ENCODE data around the gene NXN. TPM values are rescaled to one million over a fixed set of nuclear protein-coding genes. Genes with fewer than 3 reads are reported as not detected.
"Not testable (repeated sequence)": the region's sequence is repeated elsewhere in the genome, so short reads cannot be mapped to it uniquely, and the experiment has no call there.

The NXN gene
- total RNA-seq, 5 donors from 2014 or later (not counting 1 experiment from before 2014, with no cell fraction given), result 0.56 to 1.3 (median 0.96) TPM

DNA sequence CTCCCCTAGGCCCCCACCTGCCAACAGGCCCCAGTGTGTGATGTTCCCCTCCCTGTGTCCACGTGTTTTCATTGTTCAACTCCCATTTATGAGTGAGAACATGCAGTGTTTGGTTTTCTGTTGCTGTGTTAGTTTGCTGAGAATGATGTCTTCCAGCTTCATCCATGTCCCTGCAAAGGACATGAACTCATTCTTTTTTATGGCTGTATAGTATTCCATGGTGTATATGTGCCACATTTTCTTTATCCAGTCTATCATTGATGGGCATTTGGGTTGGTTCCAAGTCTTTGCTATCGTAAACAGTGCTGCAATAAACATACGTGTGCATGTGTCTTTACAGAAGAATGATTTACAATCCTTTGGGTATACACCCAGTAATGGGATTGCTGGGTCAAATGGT is 150.0 kb downstream of the NXN start:
- H3K9me3 Mint-ChIP-seq; H3K9me3 ChIP-seq; H3K27me3 Mint-ChIP-seq; H3K4me1 ChIP-seq (ENCODE audit: control insufficient read depth in 1 of 2, extremely low read depth in 1 of 2, insufficient read depth in 2 of 2, low read length in 2 of 2); H3K4me1 Mint-ChIP-seq; CTCF ChIA-PET; H3K4me3 ChIP-seq (ENCODE audit: control insufficient read depth in 1 of 2, extremely low read depth in 1 of 2, low read length in 1 of 2); H3K36me3 ChIP-seq (ENCODE audit: control insufficient read depth in 2 of 2, extremely low read depth in 1 of 2, insufficient read depth in 1 of 2, low read length in 1 of 2); H3K27ac ChIP-seq (ENCODE audit: low read length); POLR2A ChIA-PET; H3K27ac Mint-ChIP-seq; DNase-seq; H3K4me3 Mint-ChIP-seq; H3K36me3 Mint-ChIP-seq; ATAC-seq (replicated peaks in 1 of 4): not testable (repeated sequence)
- no CpG with 5 or more reads among the region's 3 CpGs for WGBS (ENCODE audit: insufficient coverage)
- H3K27me3 ChIP-seq (replicated peaks in 1 of 2; ENCODE audit: control insufficient read depth in 2 of 2, extremely low read depth in 1 of 2, insufficient read depth in 2 of 2, low read length in 1 of 2), result peaks cover 0 to 23% of the 10 kb centered on the region in 2 experiments

DNA sequence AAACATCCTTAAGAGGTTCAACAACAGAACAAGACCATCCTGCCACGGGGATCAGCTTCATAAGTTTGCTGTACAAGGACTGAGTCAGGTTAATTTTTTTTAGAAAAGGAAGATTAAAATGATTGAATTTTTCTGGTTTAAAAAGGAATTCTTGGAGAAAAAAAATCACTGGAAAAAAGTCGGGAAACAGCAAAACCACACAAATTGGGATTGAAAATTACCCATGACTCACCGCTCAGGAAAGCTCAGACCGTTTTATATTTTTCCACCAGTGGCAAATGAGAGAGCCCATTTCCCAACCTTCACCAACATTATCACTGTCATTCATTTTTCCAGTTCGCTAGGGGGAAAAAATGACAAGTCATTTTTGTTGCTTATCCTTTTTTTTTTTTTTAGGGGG is 150.8 kb downstream of the NXN start:
- H3K27me3 ChIP-seq (replicated peaks in 1 of 2; ENCODE audit: control insufficient read depth in 2 of 2, extremely low read depth in 1 of 2, insufficient read depth in 2 of 2, low read length in 1 of 2), result peaks cover 0 to 22% of the 10 kb centered on the region in 2 experiments
- Mint-ChIP-seq H3K4me3 (no peak overlapping the region), H3K9me3 (no peaks in the 10 kb centered on the region), H3K27ac (no peak overlapping the region), H3K4me1 (no peaks in the 10 kb centered on the region), H3K27me3 (peaks cover 3 to 8% of the 10 kb centered on the region in 2 donors), H3K36me3 (no peaks in the 10 kb centered on the region)
- DNase-seq (no peak), ATAC-seq (replicated peaks in 1 of 4) (no peak)
- H3K4me1 ChIP-seq (ENCODE audit: control insufficient read depth in 1 of 2, extremely low read depth in 1 of 2, insufficient read depth in 2 of 2, low read length in 2 of 2), result no peaks in the 10 kb centered on the region
- no peak overlapping the region for H3K4me3 ChIP-seq (ENCODE audit: control insufficient read depth in 1 of 2, extremely low read depth in 1 of 2, low read length in 1 of 2)
- CTCF ChIA-PET, result no interaction called here
- POLR2A ChIA-PET, result no interaction called here
- H3K36me3 ChIP-seq (ENCODE audit: control insufficient read depth in 2 of 2, extremely low read depth in 1 of 2, insufficient read depth in 1 of 2, low read length in 1 of 2), result no peaks in the 10 kb centered on the region
- WGBS (ENCODE audit: insufficient coverage), result no CpG with 5 or more reads among the region's 5 CpGs
- no peak overlapping the region for H3K27ac ChIP-seq (ENCODE audit: low read length)
- H3K9me3 ChIP-seq, result no peaks in the 10 kb centered on the region

DNA sequence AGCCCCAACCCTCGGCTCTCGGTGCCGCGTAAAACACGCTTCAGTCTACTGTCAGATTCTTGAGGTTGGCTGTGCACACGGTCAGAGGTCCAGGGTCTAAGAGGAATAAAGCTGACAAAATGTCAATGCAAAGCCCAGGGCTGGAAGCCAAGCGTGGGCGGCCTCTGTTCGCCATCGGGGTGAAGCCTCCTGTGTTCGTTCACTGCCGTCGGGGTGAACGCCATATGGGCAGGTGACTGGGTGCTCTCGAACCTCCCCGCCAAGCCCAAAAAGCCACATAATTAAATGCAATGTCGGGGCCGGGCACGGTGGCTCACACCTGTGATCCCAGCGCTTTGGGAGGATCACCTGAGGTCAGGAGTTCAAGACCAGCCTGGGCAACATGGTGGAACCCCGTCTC is 152.8 kb downstream of the NXN start:
- Histone ChIP-seq H3K36me3 (ENCODE audit: control insufficient read depth in 2 of 2, extremely low read depth in 1 of 2, insufficient read depth in 1 of 2, low read length in 1 of 2) (no peaks in the 10 kb centered on the region), H3K9me3 (no peaks in the 10 kb centered on the region), H3K27ac (ENCODE audit: low read length) (no peak overlapping the region), H3K27me3 (replicated peaks in 1 of 2; ENCODE audit: control insufficient read depth in 2 of 2, extremely low read depth in 1 of 2, insufficient read depth in 2 of 2, low read length in 1 of 2) (peaks cover 0 to 24% of the 10 kb centered on the region in 2 experiments), H3K4me3 (ENCODE audit: control insufficient read depth in 1 of 2, extremely low read depth in 1 of 2, low read length in 1 of 2) (no peak overlapping the region), H3K4me1 (ENCODE audit: control insufficient read depth in 1 of 2, extremely low read depth in 1 of 2, insufficient read depth in 2 of 2, low read length in 2 of 2) (no peaks in the 10 kb centered on the region)
- DNase-seq (no peak), ATAC-seq (replicated peaks in 1 of 4) (no peak)
- no peaks in the 10 kb centered on the region for H3K4me1 Mint-ChIP-seq
- no peaks in the 10 kb centered on the region for H3K9me3 Mint-ChIP-seq
- POLR2A ChIA-PET, result no interaction called here
- WGBS (ENCODE audit: insufficient coverage), result 91% methylated on average over 21 of the region's 21 CpGs
- CTCF ChIA-PET, result no interaction called here
- H3K4me3 Mint-ChIP-seq, result no peak overlapping the region
- H3K27me3 Mint-ChIP-seq, result peaks cover 3 to 8% of the 10 kb centered on the region in 2 donors
- no peaks in the 10 kb centered on the region for H3K36me3 Mint-ChIP-seq
- no peak overlapping the region for H3K27ac Mint-ChIP-seq

DNA sequence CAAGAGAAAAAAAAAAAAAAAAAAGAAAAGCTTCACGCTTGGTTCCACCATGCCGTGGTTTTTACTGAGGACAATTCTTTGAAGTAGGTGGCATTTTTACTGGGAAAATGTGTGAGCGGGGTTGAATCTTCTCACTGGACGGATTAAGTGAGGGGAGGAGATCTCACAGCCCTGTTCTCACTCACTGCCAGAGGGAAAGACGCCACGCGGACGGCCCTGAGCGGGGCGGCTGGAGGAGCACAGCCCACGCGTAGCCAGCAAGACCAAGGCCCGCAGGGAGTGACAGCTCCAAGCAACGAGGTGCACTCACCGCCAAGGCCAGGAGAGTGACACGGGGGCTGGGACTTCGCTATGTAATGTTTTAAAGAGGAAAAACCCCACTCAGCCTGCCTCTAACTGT is 154.4 kb downstream of the NXN start:
- Histone ChIP-seq H3K36me3 (ENCODE audit: control insufficient read depth in 2 of 2, extremely low read depth in 1 of 2, insufficient read depth in 1 of 2, low read length in 1 of 2) (no peaks in the 10 kb centered on the region), H3K27me3 (replicated peaks in 1 of 2; ENCODE audit: control insufficient read depth in 2 of 2, extremely low read depth in 1 of 2, insufficient read depth in 2 of 2, low read length in 1 of 2) (peaks cover 0 to 22% of the 10 kb centered on the region in 2 experiments), H3K4me3 (ENCODE audit: control insufficient read depth in 1 of 2, extremely low read depth in 1 of 2, low read length in 1 of 2) (no peak overlapping the region), H3K4me1 (ENCODE audit: control insufficient read depth in 1 of 2, extremely low read depth in 1 of 2, insufficient read depth in 2 of 2, low read length in 2 of 2) (no peaks in the 10 kb centered on the region), H3K9me3 (no peaks in the 10 kb centered on the region), H3K27ac (ENCODE audit: low read length) (no peak overlapping the region)
- no peak overlapping the region for H3K4me3 Mint-ChIP-seq
- no peaks in the 10 kb centered on the region for H3K4me1 Mint-ChIP-seq
- H3K27ac Mint-ChIP-seq, result no peak overlapping the region
- POLR2A ChIA-PET, result no interaction called here
- CTCF ChIA-PET, result interaction anchor here in 1 of 2 donors (0.7 kb wide), 1 partner anchor 23 kb away, joined by 4 read pairs; no protein-coding TSS in a partner anchor
- no CpG with 5 or more reads among the region's 17 CpGs for WGBS (ENCODE audit: insufficient coverage)
- no peaks in the 10 kb centered on the region for H3K9me3 Mint-ChIP-seq
- H3K36me3 Mint-ChIP-seq, result no peaks in the 10 kb centered on the region
- H3K27me3 Mint-ChIP-seq, result peaks cover 3 to 5% of the 10 kb centered on the region in 2 donors
- no peak for DNase-seq
- ATAC-seq (replicated peaks in 1 of 4), result no peak

DNA sequence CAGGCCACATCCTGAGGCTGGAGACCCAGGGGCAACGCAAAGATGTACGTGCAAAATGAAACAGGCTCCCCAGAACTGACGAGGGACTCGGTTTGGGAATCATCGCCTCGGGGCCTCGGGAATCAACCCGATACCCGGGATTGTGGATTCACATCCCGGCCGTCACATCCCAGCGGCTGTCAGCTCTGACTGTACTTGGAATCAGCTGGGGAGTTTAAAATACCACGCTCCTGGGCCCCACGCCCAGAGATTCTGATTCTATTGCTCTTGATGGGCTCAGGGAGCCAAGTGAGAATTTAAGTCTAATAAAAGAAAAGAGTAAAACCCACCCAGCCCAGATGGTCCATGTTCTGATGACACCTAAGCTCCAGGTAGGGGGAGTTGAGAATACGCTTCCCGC is 155.2 kb downstream of the NXN start:
- no peak overlapping the region for H3K27ac Mint-ChIP-seq
- H3K9me3 Mint-ChIP-seq, result no peaks in the 10 kb centered on the region
- ChIA-PET CTCF (interaction anchor here in 1 of 2 donors (0.6 to 0.7 kb wide), 2 partner anchors 22 to 404 kb away, joined by 4 to 5 read pairs; no protein-coding TSS in a partner anchor), POLR2A (no interaction called here)
- Histone ChIP-seq H3K27me3 (replicated peaks in 1 of 2; ENCODE audit: control insufficient read depth in 2 of 2, extremely low read depth in 1 of 2, insufficient read depth in 2 of 2, low read length in 1 of 2) (peaks cover 0 to 20% of the 10 kb centered on the region in 2 experiments), H3K4me3 (ENCODE audit: control insufficient read depth in 1 of 2, extremely low read depth in 1 of 2, low read length in 1 of 2) (no peak overlapping the region), H3K36me3 (ENCODE audit: control insufficient read depth in 2 of 2, extremely low read depth in 1 of 2, insufficient read depth in 1 of 2, low read length in 1 of 2) (no peaks in the 10 kb centered on the region), H3K4me1 (ENCODE audit: control insufficient read depth in 1 of 2, extremely low read depth in 1 of 2, insufficient read depth in 2 of 2, low read length in 2 of 2) (no peaks in the 10 kb centered on the region), H3K9me3 (no peaks in the 10 kb centered on the region), H3K27ac (ENCODE audit: low read length) (no peak overlapping the region)
- ATAC-seq (replicated peaks in 1 of 4) (no peak), DNase-seq (no peak)
- WGBS (ENCODE audit: insufficient coverage), result 96% methylated on average over 14 of the region's 16 CpGs
- H3K27me3 Mint-ChIP-seq, result peaks cover 0 to 2% of the 10 kb centered on the region in 2 donors
- no peaks in the 10 kb centered on the region for H3K4me1 Mint-ChIP-seq
- H3K36me3 Mint-ChIP-seq, result no peaks in the 10 kb centered on the region
- H3K4me3 Mint-ChIP-seq, result no peak overlapping the region

DNA sequence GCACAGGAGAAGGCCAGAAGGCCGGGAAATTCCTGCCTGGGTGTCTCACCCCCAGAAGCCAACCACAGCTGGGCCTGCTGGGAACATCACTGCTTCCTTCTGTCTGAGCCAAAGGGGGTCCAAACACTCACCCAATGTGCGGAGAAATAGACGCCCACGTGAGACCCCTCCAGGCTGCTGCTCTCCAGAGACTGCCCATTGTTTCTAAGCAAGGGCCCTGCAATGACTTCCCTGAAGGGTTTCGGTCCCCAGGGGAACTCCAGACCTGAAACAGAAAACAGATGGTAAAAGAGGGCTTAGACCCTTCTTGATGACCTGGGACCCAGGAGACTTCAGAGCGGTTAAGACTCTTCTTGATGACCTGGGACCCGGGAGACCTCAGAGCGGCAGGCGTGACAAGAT is 156.1 kb downstream of the NXN start:
- POLR2A ChIA-PET, result no interaction called here
- peaks cover 0 to 16% of the 10 kb centered on the region in 2 experiments for H3K27me3 ChIP-seq (replicated peaks in 1 of 2; ENCODE audit: control insufficient read depth in 2 of 2, extremely low read depth in 1 of 2, insufficient read depth in 2 of 2, low read length in 1 of 2)
- Mint-ChIP-seq H3K27ac (no peak overlapping the region), H3K36me3 (no peaks in the 10 kb centered on the region), H3K4me1 (no peaks in the 10 kb centered on the region), H3K27me3 (peaks cover 0 to 2% of the 10 kb centered on the region in 2 donors), H3K9me3 (no peaks in the 10 kb centered on the region), H3K4me3 (no peak overlapping the region)
- H3K4me1 ChIP-seq (ENCODE audit: control insufficient read depth in 1 of 2, extremely low read depth in 1 of 2, insufficient read depth in 2 of 2, low read length in 2 of 2), result no peaks in the 10 kb centered on the region
- CTCF ChIA-PET, result no interaction called here
- H3K9me3 ChIP-seq, result no peaks in the 10 kb centered on the region
- no peak for DNase-seq
- 85% methylated on average over 4 of the region's 9 CpGs for WGBS (ENCODE audit: insufficient coverage)
- no peak overlapping the region for H3K27ac ChIP-seq (ENCODE audit: low read length)
- no peak overlapping the region for H3K4me3 ChIP-seq (ENCODE audit: control insufficient read depth in 1 of 2, extremely low read depth in 1 of 2, low read length in 1 of 2)
- H3K36me3 ChIP-seq (ENCODE audit: control insufficient read depth in 2 of 2, extremely low read depth in 1 of 2, insufficient read depth in 1 of 2, low read length in 1 of 2), result no peaks in the 10 kb centered on the region
- no peak for ATAC-seq (replicated peaks in 1 of 4)

DNA sequence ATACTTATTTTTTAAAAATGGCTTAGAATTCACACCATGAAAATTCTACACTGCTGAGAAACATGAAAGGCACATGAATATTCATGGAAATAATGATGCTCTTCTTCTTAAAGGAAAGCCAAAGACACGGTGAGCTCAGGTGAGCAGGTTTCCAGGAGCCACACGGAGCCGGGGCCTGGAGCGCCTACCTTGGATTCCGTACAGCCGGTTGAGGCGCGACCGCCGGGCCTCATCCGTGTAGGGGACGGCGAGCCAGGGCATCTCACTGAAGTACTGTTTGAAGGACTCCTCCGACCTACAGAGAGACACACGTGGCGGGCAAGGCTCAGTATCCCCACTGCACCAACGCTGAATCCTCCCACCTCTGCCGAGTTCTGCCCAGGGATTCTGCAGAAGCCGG is 160.3 kb downstream of the NXN start:
- Mint-ChIP-seq H3K4me3 (no peak overlapping the region), H3K9me3 (no peaks in the 10 kb centered on the region), H3K27me3 (no peaks in the 10 kb centered on the region), H3K27ac (no peak overlapping the region), H3K36me3 (no peaks in the 10 kb centered on the region), H3K4me1 (no peaks in the 10 kb centered on the region)
- H3K4me3 ChIP-seq (ENCODE audit: control insufficient read depth in 1 of 2, extremely low read depth in 1 of 2, low read length in 1 of 2), result no peak overlapping the region
- 91% methylated on average over 16 of the region's 19 CpGs for WGBS (ENCODE audit: insufficient coverage)
- no peak overlapping the region for H3K27ac ChIP-seq (ENCODE audit: low read length)
- ChIA-PET CTCF (no interaction called here), POLR2A (no interaction called here)
- H3K36me3 ChIP-seq (ENCODE audit: control insufficient read depth in 2 of 2, extremely low read depth in 1 of 2, insufficient read depth in 1 of 2, low read length in 1 of 2), result no peaks in the 10 kb centered on the region
- H3K27me3 ChIP-seq (replicated peaks in 1 of 2; ENCODE audit: control insufficient read depth in 2 of 2, extremely low read depth in 1 of 2, insufficient read depth in 2 of 2, low read length in 1 of 2), result peaks cover 0 to 10% of the 10 kb centered on the region in 2 experiments
- ATAC-seq (replicated peaks in 1 of 4) (no peak), DNase-seq (no peak)
- H3K4me1 ChIP-seq (ENCODE audit: control insufficient read depth in 1 of 2, extremely low read depth in 1 of 2, insufficient read depth in 2 of 2, low read length in 2 of 2), result no peaks in the 10 kb centered on the region
- H3K9me3 ChIP-seq, result no peaks in the 10 kb centered on the region

Data from T-cell (primary cell).